Measurements from ENCODE around the gene GPBP1.

The GPBP1 gene

DNA sequence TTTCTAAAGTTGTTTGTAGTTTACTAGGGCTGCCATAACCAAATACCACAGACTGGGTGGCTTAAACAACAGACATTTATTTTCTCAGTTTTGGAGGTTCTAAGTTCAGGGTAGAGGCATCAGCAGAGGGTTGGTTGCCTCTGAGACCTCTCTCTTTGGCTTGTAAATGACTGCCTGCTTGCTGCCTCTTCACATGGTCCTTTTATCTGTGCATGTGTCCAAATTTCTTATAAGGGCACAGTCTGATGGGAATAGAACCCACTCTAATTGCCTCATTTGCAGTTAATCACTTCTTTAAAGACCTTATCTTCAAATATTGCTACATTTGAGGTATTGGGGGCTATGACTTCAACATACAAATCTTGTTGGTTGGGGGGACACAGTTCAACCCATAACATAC, 36.8 kb downstream of the GPBP1 start:
- DNase-seq (ENCODE audit: low read depth in 2 of 2), result no peak

DNA sequence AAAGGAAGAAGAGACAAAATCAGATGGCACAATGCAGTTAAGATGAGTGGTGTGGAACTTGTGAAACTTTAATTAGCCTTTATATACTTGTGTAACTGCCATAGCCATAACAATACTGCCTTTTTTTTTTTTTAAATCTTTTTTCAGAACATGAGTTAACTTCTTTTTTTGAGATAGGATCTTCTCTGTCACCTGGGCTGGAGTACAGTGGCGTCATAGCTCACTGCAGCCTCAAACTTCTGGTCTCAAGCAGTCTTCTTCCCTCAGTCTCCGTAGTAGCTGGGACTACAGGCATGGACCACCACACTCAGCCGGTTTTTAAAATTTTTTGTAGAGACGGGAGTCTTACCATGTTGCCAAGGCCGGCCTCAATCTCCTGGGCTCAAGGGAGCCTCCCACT, 37.2 kb downstream of the GPBP1 start:
- no peak for DNase-seq (ENCODE audit: low read depth in 2 of 2)

DNA sequence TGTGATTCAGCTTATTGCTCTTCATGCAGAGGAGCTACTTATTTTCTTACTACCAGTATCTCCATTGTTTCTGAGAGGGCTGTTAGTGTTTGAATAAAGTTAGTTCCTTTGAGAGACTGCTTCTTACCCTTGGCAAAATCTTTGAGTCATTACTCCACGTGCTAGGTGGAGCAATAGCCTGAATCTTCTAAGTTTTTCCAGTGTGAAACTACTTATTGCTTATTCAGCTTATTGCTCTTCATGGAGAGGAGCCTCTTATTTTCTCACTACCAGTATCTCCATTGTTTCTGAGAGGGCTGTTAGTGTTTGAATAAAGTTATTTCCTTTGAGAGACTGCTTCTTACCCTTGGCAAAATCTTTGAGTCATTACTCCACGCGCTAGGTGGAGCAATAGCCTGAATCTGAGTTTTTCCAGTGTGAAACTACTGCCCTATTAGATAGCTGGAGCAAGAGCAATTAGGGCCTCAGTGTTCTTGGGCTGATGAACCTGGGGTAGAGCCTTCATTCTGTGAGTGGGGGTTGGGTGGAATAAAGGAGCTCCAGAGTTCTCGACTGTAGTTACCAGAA, 41.9 kb downstream of the GPBP1 start:
- DNase-seq (ENCODE audit: low read depth in 2 of 2), result no peak

DNA sequence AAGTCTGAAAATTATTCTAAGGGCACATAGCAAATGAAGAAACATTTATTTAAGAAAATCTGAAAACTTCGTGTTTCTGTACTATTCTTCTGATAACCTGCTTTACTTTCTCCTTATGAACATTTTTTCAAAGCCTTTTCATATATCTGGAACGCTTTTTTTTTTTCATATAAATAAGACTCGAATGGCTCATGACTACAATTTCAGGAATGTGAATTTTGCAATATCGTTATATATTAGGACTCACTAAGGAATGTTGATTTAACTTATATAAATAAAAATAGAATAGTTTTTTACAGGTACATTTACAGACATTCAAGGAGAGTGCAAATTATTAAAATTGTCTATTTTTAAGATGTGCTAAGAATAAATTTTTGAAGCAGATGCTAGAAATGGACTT, 42.9 kb downstream of the GPBP1 start:
- peak; percentile 36 to 48 for DNase-seq (ENCODE audit: low read depth in 2 of 2)

DNA sequence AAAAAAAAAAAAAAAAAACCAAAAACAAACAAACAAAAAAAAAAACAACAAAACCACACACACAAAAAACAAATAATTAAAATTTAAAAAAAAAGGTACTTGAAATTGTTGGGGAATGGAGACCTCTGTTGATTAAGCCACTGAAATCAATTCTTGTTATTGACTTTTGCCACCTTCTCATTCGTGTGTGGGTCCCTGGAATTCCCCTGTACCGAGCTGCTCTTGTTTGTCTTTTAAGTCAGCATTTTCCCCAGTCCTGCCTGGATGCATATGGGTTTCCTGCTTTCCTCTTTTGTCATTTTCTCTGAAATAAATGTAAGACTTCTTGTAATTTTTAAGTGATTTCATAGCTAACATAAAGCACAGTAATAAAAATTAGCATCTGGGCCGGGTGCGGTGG, 45.5 kb downstream of the GPBP1 start:
- no peak for DNase-seq (ENCODE audit: low read depth in 2 of 2)

DNA sequence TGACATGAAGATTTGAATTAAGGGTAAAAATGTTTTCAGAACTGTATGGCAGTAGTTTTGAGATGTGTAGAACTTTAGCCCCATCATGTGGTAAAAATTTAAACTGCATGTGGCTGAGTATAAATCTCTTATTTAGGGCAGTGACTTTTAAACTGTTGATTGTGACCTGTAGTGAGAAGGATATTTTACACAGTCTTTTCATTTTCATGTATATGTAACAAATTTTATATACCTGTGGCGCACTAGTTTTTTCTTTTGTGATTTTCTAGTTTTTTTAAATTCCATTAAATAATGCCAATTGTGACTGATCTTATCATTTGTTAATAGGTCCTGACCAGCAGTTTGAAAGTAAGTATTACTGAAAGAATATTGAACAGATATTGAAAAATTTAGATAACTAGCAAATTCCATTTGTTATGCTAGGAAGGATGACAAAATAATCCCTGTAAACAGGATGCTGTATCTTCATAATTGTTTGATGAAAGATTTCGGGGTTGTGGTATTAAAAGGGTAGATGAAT, 47.2 kb downstream of the GPBP1 start:
- peak; percentile 25 to 29 for DNase-seq (ENCODE audit: low read depth in 2 of 2)

DNA sequence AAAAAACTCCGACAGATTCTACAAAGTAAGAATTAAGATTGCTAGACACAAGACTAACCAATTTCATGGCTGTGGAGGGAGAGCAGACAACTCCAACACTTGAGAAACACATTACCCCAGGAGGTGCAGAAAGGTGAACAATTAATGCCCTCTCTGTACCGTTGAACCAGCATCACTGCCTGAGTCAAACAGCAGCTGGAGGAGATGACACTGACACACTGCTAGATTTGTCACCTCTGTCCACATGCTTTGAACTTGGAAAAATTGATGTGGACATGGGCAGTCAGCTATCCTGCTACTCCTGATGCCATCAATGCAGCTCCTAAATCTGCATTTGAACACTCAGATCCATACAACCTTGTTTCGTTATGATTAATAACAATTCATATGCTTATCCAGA, 51.7 kb downstream of the GPBP1 start:
- DNase-seq (ENCODE audit: low read depth in 2 of 2), result no peak

DNA sequence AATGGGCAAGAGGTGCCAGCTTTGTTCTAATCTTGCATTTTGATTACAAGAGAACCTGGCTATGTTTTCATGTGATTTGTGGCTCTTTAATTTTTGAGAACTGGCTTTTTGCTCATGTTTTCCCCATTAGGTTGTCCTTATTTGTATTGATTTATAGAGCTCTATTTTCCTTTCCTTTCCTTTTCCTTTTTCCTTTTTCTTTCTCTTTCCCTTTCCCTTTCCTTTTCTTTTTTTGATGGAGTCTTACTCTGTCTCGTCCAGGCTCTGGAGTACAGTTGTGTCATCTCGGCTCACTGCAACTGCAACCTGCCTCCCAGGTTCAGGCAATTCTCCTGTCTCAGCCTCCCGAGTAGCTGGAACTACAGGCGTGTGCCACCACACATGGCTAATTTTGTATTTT, 55.5 kb downstream of the GPBP1 start:
- no peak for DNase-seq (ENCODE audit: low read depth in 2 of 2)

DNA sequence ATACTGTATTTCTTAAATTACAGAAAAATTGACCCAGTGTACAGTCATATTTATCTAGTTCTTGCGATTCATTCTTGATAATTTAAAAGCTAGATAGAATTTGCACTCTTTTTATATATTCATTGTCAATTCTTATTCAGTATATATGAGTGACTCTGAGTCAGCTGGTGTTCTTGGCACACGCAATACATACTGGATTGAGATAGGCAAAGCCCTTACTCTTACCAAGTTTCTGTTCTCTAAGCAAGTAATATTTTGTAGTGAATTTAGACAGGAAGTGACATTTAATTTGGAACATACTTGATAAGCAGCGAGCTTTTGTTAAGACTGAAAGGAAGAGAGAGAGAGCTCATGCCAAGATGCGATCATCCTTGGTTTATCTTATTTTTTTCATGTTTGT, 57.7 kb downstream of the GPBP1 start:
- DNase-seq (ENCODE audit: low read depth in 2 of 2), result no peak

DNA sequence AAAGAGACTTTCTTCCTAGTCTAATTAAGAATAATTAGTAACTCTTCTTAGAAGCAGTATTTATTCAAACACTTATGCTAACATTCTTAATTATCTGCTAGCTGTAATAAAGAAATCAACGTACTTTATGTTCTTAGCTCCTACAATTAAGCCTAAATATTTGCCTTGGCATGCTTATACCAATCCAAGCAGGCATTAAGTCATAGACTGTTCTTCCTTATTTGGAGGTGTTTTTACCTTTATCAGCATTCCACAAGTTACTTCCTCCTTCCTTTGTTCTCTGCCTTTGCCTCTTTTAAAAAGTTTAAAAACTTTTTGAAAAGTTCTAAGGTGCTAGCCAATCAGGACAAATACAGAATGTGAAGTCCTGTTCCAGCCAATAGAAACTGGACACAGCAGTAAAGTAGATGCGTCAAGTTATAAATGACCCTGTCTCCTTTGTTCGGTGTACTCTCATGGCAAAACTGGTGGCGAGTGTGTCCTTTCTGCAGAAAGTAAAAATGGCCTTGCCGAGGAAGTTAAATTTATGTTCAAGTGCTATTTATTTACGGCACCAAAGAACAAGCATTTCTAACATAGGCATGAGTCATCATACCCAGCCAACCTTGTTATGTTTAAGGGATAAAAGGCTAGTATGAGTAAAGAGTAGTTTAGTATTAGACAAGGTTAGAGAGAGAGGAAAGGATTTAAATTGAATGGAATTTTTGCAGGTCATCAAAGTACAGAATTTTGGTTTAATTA, 58.6 kb downstream of the GPBP1 start:
- no peak for DNase-seq (ENCODE audit: low read depth in 2 of 2)

DNA sequence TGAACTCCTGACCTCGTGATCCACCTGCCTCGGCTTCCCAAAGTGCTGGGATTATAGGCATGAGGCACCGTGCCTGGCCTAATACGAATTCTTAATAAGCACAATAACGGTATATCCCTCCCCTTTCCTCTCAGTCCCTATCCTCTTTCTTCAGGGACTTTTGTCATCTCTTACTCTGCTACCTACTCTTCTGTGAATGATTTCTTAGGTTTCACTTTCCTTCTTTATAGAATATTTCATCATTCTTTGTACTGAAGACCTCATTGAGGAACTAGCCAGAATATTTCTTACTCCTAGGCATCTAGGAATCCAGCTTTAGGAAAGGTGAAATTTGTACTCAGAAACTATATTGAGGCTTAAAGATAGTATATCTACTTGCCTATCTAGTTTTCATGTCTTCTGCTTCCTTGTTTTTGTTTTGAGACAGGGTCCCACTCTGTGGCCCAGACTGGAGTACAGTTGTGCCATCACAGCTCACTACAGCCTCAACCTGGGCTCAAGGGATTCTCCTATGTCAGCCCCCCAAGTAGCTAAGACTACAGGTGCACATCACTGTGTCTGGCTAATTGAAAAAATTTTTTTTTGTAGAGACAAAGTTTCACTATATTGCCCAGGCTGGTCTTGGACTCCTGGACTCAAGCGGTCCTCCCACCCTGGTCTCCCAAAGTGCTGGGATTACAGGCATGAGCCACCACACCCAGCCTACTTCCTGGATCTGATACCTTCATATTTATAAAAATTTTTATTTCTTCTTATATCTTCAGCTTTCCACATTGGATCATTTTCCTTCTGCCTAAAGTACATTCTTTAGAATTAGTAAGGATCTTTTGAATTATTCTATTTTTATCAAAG, 69.7 kb downstream of the GPBP1 start:
- no peak for DNase-seq (ENCODE audit: low read depth in 2 of 2)

DNA sequence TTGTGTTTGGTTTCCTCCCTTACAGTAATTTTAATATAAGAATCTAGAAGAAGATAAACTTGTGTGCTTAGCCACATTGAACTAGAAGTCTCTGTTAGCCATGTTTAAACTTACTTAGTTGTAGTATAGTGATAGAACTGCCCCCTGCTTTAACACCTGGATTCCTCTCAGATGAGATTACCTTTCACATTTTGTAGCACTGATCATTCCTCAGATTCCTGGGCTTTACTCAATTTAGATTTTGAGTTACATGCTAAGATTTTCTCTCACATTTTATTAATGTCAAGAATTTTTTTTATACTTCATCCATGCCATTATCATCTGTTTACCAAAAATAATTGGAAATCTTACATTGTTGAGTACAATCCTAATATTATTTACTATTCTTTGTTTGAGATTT, 70.5 kb downstream of the GPBP1 start:
- no peak for DNase-seq (ENCODE audit: low read depth in 2 of 2)

DNA sequence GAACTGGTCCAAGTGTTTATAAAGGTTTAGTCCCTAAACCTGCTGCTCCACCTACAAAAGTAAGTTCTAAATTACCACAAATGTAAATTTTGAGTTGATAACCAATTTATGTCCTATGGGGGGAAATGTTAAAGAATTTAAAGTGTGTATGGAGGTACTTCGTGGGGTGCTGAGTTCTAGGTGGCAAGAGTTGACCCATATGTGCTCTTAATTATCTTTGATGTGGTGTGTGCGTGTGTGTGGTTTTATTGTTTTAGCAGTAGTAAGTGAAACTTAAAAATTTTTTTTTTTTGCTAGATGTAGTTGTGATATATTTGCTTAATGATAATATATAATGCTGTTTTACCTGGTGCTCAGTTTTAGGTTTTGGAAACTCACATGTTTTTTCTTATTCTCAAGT, 72.6 kb downstream of the GPBP1 start:
- no peak for DNase-seq (ENCODE audit: low read depth in 2 of 2)

DNA sequence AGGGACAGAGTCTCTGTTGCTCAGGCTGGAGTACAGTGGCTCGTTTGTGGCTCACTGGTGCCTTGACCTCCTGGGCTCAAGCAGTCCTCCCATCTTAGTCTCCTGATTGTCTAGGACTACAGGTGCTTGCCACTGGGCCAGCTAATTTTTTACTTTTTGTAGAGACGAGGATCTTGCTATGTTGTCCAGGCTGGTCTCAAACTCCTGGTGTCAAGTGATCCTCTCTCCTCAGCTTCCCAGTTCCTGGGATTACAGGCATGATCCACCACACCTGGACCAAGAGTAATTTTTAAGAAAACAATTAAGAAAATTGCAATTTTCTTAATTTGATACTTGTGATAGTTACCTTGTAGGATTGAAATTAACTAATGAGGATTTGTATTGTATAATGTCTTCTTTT, 73.9 kb downstream of the GPBP1 start:
- no peak for DNase-seq (ENCODE audit: low read depth in 2 of 2)

DNA sequence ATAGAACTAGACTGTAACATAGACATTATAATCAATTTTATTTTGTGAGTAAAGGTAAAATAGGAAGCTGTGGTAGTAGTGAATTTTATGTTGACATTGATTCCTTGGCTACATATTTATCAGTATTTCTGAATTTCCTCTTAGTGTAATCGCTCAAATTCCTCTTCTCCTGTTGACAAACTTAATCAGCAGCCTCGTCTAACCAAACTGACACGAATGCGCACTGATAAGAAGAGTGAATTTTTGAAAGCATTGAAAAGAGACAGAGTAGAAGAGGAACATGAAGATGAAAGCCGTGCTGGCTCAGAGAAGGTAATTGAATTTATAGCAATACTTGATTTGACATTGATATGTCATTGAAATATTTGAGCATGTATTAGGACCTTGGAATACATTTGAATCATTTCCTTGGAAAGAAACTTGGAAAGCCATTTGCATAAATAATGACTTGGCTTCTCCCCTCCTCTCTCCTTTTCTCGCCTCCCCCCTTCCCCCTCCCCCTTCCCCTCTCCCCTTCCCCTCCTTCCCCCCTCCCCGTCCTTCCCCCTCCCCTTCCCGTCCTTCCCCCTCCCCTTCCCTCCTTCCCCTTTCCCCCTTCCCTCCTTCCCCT, 75.5 kb downstream of the GPBP1 start:
- no peak for DNase-seq (ENCODE audit: low read depth in 2 of 2)

DNA sequence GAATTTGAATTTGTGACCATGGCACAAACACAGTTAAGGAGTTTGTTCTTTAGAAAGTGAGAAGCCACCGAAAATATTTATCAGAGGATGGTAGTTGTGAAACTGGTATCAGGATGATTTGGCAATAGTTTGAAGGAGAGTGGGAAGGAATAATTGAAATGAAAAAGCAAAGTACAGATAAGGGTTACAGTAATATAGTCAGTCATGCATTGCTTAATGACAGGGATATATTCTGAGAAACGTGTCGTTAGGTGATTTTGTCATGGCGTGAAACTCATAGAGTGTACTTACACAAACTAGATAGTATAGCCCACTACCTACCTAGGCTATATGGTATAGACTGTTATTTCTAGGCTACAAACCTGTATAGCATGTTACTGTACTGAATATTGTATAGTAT, 84.2 kb downstream of the GPBP1 start:
- no peak for DNase-seq (ENCODE audit: low read depth in 2 of 2)

DNA sequence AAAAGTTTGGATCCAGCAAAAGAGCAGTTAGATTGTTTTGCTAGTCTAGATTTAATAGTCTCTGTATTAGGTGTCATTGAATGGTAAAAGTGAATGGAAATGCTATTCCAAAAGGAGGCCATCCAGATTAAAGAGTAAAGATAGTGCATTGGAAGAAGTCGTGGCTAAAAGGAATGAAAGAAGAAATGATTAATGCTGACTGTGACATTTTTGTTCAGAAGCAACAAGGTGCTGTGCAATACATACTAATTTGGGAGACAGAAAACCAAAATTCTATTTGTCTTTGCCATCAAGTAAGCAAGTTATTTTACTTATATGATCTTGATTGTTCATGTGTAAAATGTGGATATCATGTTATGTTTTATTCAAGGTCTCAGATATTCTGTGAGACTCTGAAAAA, 85.1 kb downstream of the GPBP1 start:
- DNase-seq (ENCODE audit: low read depth in 2 of 2), result no peak

DNA sequence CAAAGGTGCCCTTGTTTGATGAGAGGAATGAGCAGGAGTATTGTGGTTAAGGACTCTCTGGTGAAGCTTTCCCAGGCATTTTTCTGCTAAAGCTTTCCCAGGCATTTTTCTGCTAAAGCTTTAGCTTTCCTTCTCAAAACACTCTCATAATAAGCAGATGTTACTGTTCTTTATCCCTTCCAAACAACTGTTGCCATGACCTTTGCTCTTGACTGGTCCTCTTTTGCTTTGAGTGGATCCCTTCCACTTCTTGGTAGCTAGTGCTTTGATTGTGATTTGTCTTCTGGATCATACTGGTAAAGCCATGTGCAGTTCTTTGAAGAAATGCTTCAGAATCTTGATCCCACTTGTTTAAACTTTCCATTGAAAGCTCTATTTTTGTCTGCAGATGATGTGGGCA, 85.8 kb downstream of the GPBP1 start:
- DNase-seq (ENCODE audit: low read depth in 2 of 2), result no peak

DNA sequence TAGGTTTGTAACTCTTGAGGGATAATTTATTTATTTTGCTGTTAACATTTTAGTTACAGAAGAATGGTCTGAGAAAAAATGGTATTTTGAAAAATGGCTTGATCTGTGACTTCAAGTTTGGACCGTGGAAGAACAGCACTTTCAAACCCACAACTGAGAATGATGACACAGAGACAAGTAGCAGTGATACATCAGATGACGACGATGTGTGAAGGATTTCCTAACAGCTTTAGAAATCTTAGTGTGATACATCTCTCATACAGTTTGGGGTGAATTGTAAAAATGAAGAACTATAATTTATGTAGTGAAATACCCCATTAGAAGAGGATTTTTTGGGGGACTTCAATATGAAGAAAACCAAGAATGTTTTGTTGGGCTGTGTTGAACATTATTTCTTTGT, 88.7 kb downstream of the GPBP1 start:
- DNase-seq (ENCODE audit: low read depth in 2 of 2), result no peak

DNA sequence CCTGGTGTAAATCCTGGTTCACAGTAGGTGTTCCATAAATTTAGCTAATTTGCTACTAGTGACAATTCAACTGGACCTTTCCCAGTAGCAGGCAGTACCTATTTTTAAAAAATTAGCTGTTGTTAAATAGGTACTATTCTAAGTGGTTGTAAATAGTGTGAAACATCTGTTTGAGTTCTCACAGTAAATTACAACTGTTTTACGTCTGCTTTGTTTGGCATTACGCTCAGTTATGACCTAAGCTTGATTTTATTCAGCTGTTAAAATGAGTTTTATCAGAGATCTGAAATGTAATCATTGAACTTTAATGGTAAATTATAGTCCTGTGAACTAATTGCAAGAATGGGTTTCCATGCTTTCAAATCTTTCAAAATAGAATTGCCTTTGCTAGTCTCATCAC, 93.9 kb downstream of the GPBP1 start:
- no peak for DNase-seq (ENCODE audit: low read depth in 2 of 2)

DNA sequence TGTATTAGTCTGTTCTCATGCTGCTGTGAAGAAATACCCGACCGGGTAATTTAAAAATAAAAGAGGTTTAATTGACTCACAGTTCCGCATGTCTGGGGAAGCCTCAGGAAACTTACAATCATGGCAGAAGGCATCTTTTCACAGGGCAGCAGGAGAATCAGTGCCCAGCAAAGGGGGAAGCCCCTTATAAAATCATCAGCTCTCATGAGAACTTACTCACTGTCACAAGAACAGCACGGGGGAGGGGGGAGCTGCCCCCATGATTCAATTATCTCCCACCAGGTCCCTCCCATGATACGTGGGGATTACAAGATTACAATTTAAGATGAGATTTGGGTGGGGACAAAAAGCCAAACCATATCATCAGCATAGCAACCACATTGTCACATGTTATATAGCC, 102.5 kb downstream of the GPBP1 start:
- DNase-seq (ENCODE audit: low read depth in 2 of 2), result no peak

DNA sequence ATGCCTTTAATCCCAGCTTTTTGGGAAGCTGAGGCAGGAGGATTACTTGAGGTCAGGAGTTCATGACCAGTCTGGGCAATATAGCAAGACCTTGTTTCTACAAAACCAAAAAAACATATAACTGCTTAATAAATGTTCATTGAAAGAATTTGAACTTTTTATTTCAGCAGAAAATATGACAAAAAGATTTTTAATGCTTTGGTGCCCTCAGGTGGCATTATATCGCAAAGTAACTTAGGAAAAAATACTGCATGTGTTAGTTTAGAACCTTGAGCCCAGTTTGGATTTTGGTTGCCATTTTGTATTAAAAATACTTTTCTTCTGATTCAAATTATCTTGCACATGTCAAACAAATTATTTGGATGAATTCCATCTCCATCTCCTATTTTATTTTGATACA, 103.2 kb downstream of the GPBP1 start:
- peak in 1 of 2 experiments; percentile 1 for DNase-seq (ENCODE audit: low read depth in 2 of 2)

Measured in fibroblast of skin of left quadriceps (primary cell).